Measurements from ENCODE around the gene ITPKC.
A peak's percentile ranks its signal among the peaks of the same experiment; 100 is the strongest.

ITPKC gene

GRCh38 chr19:40690693-40691420 is 26.1 kb upstream of the ITPKC start:
- peak; percentile 71 for DNase-seq (ENCODE audit: low read depth)

- no peak for DNase-seq (ENCODE audit: low read depth)
These were observed 25.3 kb upstream of the ITPKC start for GRCh38 chr19:40691421-40692211.

- no peak for DNase-seq (ENCODE audit: low read depth)
These were observed 24.7 kb upstream of the ITPKC start for GRCh38 chr19:40692212-40692551.

GRCh38 chr19:40693150-40693788 is 23.6 kb upstream of the ITPKC start:
- DNase-seq (ENCODE audit: low read depth): no peak

- DNase-seq (ENCODE audit: low read depth): no peak
These were observed 23.0 kb upstream of the ITPKC start for GRCh38 chr19:40693896-40694295.

GRCh38 chr19:40695881-40696280 is 21.0 kb upstream of the ITPKC start:
- no peak for DNase-seq (ENCODE audit: low read depth)

- DNase-seq (ENCODE audit: low read depth): no peak
These were observed 19.9 kb upstream of the ITPKC start for GRCh38 chr19:40697007-40697406.

- DNase-seq (ENCODE audit: low read depth): no peak
These were observed 16.8 kb upstream of the ITPKC start for GRCh38 chr19:40700083-40700482.

- no peak for DNase-seq (ENCODE audit: low read depth)
These were observed 15.2 kb upstream of the ITPKC start for GRCh38 chr19:40701758-40702157.

GRCh38 chr19:40702337-40703012 is 14.4 kb upstream of the ITPKC start:
- no peak for DNase-seq (ENCODE audit: low read depth)

- no peak for DNase-seq (ENCODE audit: low read depth)
These were observed 13.7 kb upstream of the ITPKC start for GRCh38 chr19:40703029-40703755.

GRCh38 chr19:40704491-40705361 is 12.2 kb upstream of the ITPKC start:
- DNase-seq (ENCODE audit: low read depth): no peak

GRCh38 chr19:40705362-40705651 is 11.6 kb upstream of the ITPKC start:
- DNase-seq (ENCODE audit: low read depth): no peak

- DNase-seq (ENCODE audit: low read depth): no peak
These were observed 10.8 kb upstream of the ITPKC start for GRCh38 chr19:40705950-40706619.

- DNase-seq (ENCODE audit: low read depth): no peak
These were observed 9.3 kb upstream of the ITPKC start for GRCh38 chr19:40707615-40708014.

GRCh38 chr19:40709817-40710216 is 7.1 kb upstream of the ITPKC start:
- no peak for DNase-seq (ENCODE audit: low read depth)

GRCh38 chr19:40713939-40714338 is 3.0 kb upstream of the ITPKC start:
- no peak for DNase-seq (ENCODE audit: low read depth)

- peak; percentile 86 for DNase-seq (ENCODE audit: low read depth)
These were observed 2.2 kb upstream of the ITPKC start for GRCh38 chr19:40714441-40715299.

GRCh38 chr19:40716031-40716481 is 856 bp upstream of the ITPKC start:
- DNase-seq (ENCODE audit: low read depth): peak; percentile 50

Data from stimulated activated CD8-positive, alpha-beta memory T cell treated with anti-CD3 and anti-CD28 coated beads, Interleukin-15, amount 100 ng/mL, for 1 hour (primary cell).